Measurements from ENCODE around the gene MRO.

GRCh38 chr18:50839341-50839740 is 19.5 kb upstream of the MRO start:
- TF ChIP-seq, protein P1, sequence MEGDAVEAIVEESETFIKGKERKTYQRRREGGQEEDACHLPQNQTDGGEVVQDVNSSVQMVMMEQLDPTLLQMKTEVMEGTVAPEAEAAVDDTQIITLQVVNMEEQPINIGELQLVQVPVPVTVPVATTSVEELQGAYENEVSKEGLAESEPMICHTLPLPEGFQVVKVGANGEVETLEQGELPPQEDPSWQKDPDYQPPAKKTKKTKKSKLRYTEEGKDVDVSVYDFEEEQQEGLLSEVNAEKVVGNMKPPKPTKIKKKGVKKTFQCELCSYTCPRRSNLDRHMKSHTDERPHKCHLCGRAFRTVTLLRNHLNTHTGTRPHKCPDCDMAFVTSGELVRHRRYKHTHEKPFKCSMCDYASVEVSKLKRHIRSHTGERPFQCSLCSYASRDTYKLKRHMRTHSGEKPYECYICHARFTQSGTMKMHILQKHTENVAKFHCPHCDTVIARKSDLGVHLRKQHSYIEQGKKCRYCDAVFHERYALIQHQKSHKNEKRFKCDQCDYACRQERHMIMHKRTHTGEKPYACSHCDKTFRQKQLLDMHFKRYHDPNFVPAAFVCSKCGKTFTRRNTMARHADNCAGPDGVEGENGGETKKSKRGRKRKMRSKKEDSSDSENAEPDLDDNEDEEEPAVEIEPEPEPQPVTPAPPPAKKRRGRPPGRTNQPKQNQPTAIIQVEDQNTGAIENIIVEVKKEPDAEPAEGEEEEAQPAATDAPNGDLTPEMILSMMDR (IDR thresholded peaks at IDR 0.05), result no peak
- no peak for TF ChIP-seq POLR2A (IDR thresholded peaks at IDR 0.05)

Data from uterus (tissue), 2 donors.